ENCODE measurements around the gene MPRIP.

MPRIP gene

DNA sequence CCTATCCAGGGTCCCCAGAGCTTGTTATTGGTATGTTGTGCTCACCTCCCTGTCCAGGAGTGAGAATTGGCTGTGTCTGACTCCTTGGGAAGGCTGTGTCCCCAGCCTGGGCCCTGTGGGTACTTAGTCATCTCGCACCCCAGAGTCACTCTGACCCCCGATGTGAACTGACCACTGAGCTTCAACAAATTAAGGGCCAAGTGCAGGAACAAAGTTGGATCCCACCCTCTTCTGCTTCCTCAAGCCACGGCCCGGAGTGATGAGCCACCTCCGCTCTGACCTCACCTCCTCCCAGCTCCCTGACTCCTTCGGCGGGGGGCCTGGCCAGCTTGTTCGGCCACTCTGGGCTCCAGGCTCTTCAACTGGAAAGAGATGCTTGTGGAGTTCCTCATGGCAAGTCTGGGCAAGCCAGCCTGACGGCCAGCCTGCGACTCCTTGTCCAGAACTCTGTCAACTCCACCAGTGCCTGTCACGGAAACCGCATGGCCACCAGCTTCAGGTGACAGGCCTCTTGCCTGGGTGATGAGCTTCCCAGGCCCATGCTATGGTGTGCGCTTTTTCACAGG, 22.3 kb upstream of the MPRIP start:
- Mint-ChIP-seq H3K27ac (peak overlapping the region; percentile 38), H3K9me3 (no peaks in the 10 kb centered on the region), H3K4me3 (no peak overlapping the region), H3K36me3 (no peaks in the 10 kb centered on the region), H3K4me1 (peaks cover 34% of the 10 kb centered on the region)
- DNase-seq (ENCODE audit: low spot score in 2 of 2) = no peak
- no peak for ATAC-seq

DNA sequence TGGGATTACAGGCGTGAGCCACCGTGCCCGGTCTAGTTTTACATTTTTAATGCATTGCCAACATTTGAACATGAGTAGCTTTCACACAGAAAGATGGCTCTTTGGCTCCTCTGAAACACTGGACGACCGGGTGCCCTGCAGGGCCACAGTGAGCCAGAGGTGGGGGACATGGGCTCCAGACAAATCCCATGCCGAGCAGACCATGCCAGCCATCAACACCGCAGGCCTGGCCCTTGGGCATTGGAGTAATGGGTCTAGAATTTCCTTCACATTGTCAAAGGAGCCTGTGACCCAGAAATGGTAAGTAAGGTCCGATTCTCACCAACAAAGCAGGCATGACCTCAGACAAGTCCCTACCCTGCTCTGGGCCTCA, 21.4 kb upstream of the MPRIP start:
- ATAC-seq (no peak), DNase-seq (ENCODE audit: low spot score in 2 of 2) (no peak)
- H3K27ac Mint-ChIP-seq = no peak overlapping the region
- peaks cover 26% of the 10 kb centered on the region for H3K4me1 Mint-ChIP-seq
- H3K36me3 Mint-ChIP-seq = no peaks in the 10 kb centered on the region
- no peak overlapping the region for H3K4me3 Mint-ChIP-seq
- no peaks in the 10 kb centered on the region for H3K9me3 Mint-ChIP-seq

DNA sequence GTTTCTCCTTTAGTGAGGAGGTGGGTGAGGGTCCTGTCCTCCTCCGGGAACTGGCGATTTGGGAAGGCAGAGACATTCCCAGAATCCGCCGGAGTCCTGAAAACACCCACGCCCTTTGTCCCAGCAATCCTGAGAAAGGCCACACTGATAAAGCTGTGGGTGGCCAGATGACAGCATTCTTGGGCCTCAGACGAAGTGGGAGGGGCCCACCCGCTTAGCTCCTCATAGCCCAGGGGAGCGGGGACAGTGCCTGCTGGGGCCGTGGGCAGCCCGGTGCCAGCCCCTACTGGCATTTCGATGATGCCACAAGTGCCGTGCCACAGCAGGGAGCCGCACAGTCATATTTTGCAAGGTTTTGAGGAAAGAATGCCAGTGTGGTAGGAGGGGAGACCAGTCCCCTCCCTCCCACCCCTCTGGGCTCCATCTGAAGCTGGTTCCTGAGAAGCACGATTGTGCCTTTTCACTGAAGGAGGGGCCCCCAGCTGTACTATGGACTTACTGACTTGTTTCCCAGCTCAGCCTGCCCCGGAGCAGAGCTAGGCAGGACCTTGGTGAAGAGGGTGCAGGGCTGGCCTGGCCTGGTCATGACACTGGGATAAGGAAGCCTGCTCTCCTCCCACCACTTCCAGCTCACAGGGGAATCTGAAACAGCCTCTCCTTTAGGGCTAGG, 20.9 kb upstream of the MPRIP start:
- ATAC-seq = no peak
- Mint-ChIP-seq H3K4me3 (no peak overlapping the region), H3K27ac (no peak overlapping the region), H3K9me3 (no peaks in the 10 kb centered on the region), H3K36me3 (no peaks in the 10 kb centered on the region), H3K4me1 (peaks cover 21% of the 10 kb centered on the region)
- DNase-seq (ENCODE audit: low spot score in 2 of 2) = no peak

DNA sequence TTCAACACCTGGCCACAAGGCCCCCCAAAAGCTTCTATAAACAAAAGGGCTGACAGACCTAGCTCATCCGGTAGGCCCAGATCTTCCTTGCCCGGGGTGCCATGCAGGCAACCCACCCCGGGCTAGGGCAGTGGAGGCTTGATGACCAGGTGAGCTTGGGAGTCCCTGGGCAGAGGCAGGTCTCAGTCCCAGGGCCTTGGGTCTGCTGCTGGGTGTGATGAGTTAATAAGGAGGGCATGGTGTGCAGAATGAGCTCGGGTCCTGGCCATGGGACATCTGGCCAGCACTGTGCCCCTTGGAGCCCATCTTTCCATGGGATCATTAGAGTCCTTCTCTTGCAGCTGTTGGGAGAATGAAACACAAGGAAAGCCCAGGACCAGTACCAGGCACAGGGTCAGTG, 20.2 kb upstream of the MPRIP start:
- H3K4me1 Mint-ChIP-seq = peaks cover 14% of the 10 kb centered on the region
- no peak overlapping the region for H3K4me3 Mint-ChIP-seq
- DNase-seq (ENCODE audit: low spot score in 2 of 2) = no peak
- H3K36me3 Mint-ChIP-seq = no peaks in the 10 kb centered on the region
- H3K27ac Mint-ChIP-seq = no peak overlapping the region
- no peak for ATAC-seq
- no peaks in the 10 kb centered on the region for H3K9me3 Mint-ChIP-seq

DNA sequence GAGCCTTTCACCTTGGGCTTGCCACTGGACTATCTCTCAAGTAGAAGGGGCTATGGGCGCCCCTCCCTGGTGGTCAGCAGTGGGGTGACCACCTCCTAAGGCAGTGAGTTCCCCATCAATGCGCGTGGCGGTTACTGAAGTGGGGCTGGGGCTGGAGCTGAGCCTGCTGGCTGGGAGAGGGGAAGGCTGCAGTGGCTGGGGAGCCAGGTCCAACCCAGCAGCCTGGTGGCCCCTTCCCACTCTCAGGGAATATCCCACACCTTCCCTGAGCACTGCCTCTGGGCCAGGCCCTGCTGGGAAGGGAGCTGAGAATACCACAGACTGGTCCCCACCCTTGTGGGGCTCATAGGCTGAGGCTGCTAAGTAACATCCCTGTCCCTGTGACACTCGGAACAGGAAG, 19.8 kb upstream of the MPRIP start:
- ATAC-seq = no peak
- H3K36me3 Mint-ChIP-seq = no peaks in the 10 kb centered on the region

DNA sequence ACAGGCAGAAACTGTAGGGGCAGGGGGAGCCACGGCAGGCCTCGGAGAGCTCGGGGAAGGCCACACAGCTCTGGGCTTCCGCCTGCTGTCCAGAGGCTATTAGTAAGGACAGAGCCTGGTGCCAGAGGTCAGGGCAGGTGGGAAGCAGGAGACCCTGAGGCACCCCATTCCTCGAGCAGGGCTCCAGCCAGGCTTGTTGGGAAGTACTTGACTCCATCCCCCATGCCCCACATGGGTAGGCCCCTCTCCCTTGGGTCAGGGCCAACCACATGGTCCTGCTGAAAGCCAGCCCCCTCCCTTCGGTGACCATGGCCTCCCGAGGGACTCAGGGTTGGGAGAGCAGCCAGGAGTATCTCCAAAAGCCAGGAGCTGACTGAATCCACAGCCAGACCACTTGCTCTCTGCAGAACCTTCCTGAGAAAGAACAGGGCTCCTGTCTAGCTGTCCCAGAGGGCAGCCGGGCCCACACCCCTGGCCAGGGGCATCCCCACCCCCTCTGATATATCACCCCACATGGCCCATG, 17.4 kb upstream of the MPRIP start:
- no peaks in the 10 kb centered on the region for H3K9me3 Mint-ChIP-seq
- no peaks in the 10 kb centered on the region for H3K4me1 Mint-ChIP-seq
- ATAC-seq = no peak
- no peaks in the 10 kb centered on the region for H3K36me3 Mint-ChIP-seq
- H3K27ac Mint-ChIP-seq = no peak overlapping the region
- no peak for DNase-seq (ENCODE audit: low spot score in 2 of 2)
- no peak overlapping the region for H3K4me3 Mint-ChIP-seq

More for the DNA sequence above, 19.8 kb upstream of the MPRIP start:
- Mint-ChIP-seq H3K9me3 (no peaks in the 10 kb centered on the region), H3K27ac (no peak overlapping the region), H3K4me3 (no peak overlapping the region), H3K4me1 (peaks cover 9% of the 10 kb centered on the region)
- no peak for DNase-seq (ENCODE audit: low spot score in 2 of 2)

DNA sequence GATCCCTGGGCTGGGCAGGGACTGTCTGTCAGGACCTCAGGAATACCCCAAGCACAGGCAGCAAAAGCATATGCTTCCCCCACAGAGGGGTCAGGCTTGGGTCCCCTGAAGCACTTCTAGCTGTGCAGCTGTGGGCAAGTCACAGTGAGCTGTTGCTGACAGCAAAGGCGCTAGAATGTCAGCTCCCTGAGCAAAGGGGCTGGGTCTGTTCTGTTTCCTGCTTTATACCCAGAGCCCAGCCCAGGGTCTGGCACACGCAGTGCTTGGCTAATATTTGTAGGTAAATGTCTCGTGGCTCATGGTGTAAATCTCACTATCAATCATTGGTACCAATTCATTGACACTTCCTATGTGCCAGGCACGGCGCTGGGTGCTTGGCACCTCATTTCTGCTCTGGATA, 16.6 kb upstream of the MPRIP start:
- ATAC-seq = no peak
- DNase-seq (ENCODE audit: low spot score in 2 of 2) = no peak
- H3K36me3 Mint-ChIP-seq = no peaks in the 10 kb centered on the region
- H3K4me1 Mint-ChIP-seq = no peaks in the 10 kb centered on the region
- H3K9me3 Mint-ChIP-seq = no peaks in the 10 kb centered on the region
- H3K4me3 Mint-ChIP-seq = no peak overlapping the region
- H3K27ac Mint-ChIP-seq = no peak overlapping the region

DNA sequence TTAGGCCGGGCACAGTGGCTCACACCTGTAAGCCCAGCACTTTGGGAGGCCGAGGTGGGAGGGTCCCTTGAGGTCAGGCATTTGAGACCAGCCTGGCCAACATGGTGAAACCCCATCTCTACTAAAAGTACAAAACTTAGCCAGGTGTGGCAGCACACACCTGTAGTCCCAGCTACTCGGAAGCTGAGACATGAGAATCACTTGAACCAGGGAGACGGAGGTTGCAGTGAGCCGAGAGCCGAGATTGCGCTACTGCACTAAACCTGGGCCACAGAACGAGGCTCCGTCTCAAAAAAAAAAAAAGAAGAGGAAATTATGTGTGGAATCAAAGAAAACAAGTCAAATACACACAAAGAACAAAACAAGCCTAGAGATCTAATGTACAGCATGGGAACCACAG, 16.1 kb upstream of the MPRIP start:
- H3K36me3 Mint-ChIP-seq = no peaks in the 10 kb centered on the region
- ATAC-seq (no peak), DNase-seq (ENCODE audit: low spot score in 2 of 2) (no peak)
- no peaks in the 10 kb centered on the region for H3K4me1 Mint-ChIP-seq
- no peak overlapping the region for H3K4me3 Mint-ChIP-seq
- no peak overlapping the region for H3K27ac Mint-ChIP-seq
- H3K9me3 Mint-ChIP-seq = no peaks in the 10 kb centered on the region

DNA sequence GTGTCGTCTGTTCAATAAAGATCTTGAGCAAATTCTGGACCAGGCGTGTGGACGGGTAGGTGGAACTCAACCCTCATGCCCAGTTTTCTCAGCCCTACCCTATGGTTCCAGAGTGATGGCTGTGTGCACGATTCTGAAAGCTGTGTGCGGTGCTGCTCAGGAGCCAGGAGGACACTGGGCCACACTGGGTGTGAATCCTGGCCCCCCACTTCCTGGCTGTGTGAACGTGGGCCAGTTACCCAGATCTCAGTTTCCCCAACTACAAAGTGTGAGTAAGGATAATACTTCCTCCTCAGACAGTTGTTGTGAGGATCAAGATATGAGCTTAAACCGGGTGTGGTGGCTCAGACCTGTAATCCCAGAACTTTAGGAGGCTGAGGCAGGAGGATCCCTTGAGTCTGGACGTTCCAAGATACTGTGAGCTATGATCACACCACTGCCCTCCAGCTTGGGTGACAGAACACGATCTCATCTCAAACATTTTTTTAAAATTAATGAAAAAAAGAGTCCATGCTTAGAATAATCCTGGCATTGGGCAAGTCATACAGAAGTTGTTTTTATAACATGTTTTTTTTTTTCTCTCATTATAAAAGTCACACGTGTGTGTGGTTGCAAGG, 14.7 kb upstream of the MPRIP start:
- H3K36me3 Mint-ChIP-seq = no peaks in the 10 kb centered on the region
- H3K4me3 Mint-ChIP-seq = no peak overlapping the region
- H3K27ac Mint-ChIP-seq = no peak overlapping the region
- H3K4me1 Mint-ChIP-seq = no peaks in the 10 kb centered on the region
- no peaks in the 10 kb centered on the region for H3K9me3 Mint-ChIP-seq
- no peak for DNase-seq (ENCODE audit: low spot score in 2 of 2)
- ATAC-seq = no peak

DNA sequence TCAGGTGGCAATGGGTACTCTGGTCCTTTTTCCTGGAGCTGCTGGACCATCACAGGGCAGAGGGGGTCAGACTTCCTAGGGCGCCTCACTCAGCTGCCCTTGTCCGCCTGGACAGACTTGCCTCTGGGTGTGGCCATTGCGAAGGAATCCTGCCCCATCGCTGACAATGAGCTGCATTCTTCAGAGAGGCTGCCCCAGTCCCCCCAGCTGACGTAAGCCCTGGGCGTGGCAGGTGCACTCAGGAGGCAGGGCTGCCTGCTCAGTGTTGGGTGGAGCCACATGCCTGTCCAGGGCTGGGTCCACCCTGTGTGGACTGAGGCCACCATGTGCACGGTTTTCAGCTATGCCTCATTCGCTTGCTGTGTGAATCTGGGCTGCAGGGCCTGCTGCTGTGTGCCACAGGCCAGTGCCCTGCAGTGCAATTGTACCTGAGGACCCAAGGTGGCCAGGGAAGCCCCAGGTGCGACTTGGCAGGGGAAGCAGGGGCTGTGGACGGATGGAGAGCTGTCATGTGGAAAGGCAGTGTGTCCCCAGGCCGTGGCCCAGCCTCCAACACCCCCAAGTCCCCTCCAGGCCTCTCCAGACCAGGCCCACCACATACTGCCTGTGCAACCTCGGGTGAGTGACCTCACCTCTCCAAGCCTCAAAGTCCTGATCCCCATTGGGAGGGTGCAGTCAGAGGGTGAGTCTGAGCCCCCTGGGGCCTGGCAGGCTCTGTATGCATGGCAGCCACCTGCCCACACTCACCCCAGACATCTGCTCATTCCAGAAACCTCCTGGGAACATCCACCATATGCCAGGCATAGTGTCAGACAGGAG, 14.0 kb upstream of the MPRIP start:
- no peak for DNase-seq (ENCODE audit: low spot score in 2 of 2)
- no peaks in the 10 kb centered on the region for H3K9me3 Mint-ChIP-seq
- H3K27ac Mint-ChIP-seq = no peak overlapping the region
- H3K4me3 Mint-ChIP-seq = no peak overlapping the region
- no peaks in the 10 kb centered on the region for H3K36me3 Mint-ChIP-seq
- peak; percentile 31 for ATAC-seq
- no peaks in the 10 kb centered on the region for H3K4me1 Mint-ChIP-seq

DNA sequence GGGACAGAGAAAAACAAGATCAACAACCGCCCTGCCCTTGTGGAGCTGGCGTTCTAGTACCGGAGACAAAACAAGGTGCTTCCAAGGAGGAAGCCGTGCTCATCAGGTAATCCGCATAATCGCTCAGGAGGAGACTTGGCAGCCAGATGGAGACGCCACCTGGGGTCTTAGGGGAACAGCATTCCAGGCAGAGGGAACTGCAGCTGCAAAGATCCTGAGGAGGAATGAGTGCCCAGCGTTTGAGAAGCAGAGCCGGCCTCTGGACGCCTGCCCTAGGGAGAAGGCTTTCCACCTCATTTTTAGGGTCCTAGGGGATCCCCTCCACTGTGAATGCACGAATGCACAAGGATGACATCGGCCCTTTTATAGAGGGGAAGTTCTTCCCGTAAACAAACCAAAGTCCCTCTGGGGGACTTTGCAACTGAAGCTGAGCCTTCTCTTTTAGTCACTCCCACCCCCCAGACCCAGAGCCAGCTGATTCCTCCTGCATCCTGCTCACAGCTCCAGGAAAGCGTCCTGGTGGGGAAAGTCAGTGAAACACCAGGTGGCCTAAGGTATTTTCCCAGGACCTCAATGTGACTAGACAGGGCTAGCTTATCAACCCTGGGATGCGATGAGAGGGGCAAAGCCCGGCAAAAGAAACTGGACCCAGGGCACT, 13.2 kb upstream of the MPRIP start:
- Mint-ChIP-seq H3K36me3 (no peaks in the 10 kb centered on the region), H3K4me1 (no peaks in the 10 kb centered on the region), H3K4me3 (no peak overlapping the region), H3K9me3 (no peaks in the 10 kb centered on the region), H3K27ac (no peak overlapping the region)
- ATAC-seq (no peak), DNase-seq (ENCODE audit: low spot score in 2 of 2) (no peak)

DNA sequence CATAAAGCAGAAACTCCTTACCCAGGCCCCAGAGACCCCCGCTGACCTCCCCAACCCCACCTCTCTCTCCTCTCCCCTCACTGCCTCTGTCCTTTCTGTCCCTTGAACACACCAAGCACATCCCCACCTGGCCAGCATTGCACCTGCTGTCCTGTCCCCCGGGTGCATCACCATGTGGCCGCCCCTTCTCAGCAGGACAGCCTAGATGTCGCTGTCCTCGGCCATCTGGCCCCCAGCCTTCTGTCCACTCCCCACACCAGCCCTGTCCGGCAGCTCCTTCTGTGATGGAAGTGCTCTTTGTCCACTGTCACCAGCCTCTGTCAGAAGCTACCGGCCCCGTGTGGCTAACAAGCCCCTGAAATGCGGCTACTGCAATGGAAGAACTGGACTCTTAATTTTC, 12.3 kb upstream of the MPRIP start:
- Mint-ChIP-seq H3K9me3 (no peaks in the 10 kb centered on the region), H3K4me1 (no peaks in the 10 kb centered on the region), H3K36me3 (no peaks in the 10 kb centered on the region), H3K27ac (no peak overlapping the region), H3K4me3 (no peak overlapping the region)
- no peak for DNase-seq (ENCODE audit: low spot score in 2 of 2)
- no peak for ATAC-seq

DNA sequence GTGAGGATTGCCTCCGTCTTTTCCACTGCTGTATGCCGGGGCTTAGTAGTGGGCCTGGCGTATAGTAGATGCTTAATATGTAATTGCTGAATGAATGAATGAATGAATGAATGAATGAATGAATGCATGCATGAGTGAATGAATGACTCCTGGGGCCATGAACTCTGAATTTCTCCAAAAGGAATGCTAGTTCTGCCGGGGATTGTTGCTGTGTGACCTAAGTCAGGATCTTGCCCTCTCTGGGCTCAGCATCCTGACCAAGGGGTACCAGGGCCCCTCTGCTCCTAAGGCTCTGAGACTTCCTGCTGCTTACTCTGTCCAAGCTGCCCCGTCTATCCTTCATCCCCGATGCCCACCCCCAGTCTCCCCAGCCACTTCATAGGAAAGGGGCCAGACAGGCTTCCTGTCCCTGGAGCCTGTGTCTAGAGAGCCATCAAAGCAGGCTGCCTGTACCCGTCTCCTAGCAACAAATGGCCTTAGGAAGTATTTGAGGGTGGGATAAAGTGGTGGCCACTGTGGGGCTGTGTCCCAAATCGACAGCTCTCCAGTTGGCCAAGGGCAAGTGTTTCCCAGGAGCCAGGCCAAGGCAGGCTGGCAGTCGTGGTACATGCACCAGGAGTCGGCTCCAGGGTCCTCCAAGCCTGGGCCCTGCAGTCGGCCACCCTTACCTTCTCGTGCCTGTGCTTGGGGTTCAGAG, 11.6 kb upstream of the MPRIP start:
- H3K36me3 Mint-ChIP-seq = no peaks in the 10 kb centered on the region
- H3K4me3 Mint-ChIP-seq = no peak overlapping the region
- DNase-seq (ENCODE audit: low spot score in 2 of 2) = no peak
- H3K4me1 Mint-ChIP-seq = no peaks in the 10 kb centered on the region
- H3K27ac Mint-ChIP-seq = no peak overlapping the region
- no peaks in the 10 kb centered on the region for H3K9me3 Mint-ChIP-seq
- no peak for ATAC-seq

DNA sequence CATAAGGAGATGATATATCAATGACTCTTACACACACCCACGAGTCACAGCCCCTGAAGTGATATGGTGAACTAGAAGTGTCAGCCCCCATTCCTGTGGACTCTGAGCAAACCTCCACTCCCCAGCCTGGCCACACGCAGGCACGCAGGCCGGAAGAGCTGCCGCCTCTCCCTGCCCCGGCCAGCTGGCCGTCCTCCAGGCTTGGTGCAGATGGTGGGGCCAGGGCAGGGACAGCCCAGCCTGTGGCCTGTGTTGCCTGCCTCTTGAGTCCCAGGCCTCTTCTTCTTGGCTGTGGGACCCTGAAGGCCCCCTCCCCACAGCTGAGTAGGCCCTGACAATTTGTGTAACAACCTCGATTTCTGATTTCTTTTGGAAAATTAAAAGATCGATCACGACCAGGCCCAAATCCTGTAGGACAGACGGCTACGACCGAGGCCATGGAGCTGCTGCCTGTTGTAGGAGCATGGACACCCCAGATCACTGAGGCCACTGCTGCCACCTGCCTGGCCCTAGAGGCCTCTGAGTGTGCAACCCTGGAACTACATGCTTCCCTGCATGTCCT, 10.0 kb upstream of the MPRIP start:
- H3K27ac Mint-ChIP-seq = no peak overlapping the region
- H3K4me1 Mint-ChIP-seq = no peaks in the 10 kb centered on the region
- H3K9me3 Mint-ChIP-seq = no peaks in the 10 kb centered on the region

More for the DNA sequence above, 10.0 kb upstream of the MPRIP start:
- no peak for ATAC-seq
- Mint-ChIP-seq H3K4me3 (no peak overlapping the region), H3K36me3 (no peaks in the 10 kb centered on the region)
- no peak for DNase-seq (ENCODE audit: low spot score in 2 of 2)

Data from stimulated activated effector memory CD8-positive, alpha-beta T cell treated with anti-CD3 and anti-CD28 coated beads, Interleukin-12 subunit alpha, Interleukin-12 subunit beta, amount 100 ng/mL, for 72 hours (primary cell).